HG03060 (cell line): ENCODE data around the gene RRBP1.

Source experiments
- ATAC-seq: cut with Tn5 transposase; IDR thresholded peaks from one replicate; pipeline ENCODE4 v1.9.1; 2021; ENCODE audit warnings: low read depth, moderate number of reproducible peaks; ENCODE audit not compliant: unreplicated experiment

RRBP1 gene

DNA sequence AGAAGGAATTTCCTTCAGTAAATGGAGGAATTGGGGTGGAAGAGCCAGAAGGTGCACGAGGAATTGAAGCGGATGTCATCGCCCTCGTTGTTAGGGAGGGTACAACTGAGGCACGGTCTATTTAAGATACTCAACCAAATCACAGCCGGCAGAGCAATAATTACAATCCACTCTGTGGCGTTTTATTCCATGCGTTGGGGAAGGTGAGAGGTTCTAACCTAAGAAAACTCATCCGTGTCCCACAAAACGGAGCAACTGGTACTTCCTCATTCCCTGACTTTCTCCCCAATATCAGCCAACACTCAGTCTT lies 802 bp upstream of the RRBP1 start:
- no peak for ATAC-seq

DNA sequence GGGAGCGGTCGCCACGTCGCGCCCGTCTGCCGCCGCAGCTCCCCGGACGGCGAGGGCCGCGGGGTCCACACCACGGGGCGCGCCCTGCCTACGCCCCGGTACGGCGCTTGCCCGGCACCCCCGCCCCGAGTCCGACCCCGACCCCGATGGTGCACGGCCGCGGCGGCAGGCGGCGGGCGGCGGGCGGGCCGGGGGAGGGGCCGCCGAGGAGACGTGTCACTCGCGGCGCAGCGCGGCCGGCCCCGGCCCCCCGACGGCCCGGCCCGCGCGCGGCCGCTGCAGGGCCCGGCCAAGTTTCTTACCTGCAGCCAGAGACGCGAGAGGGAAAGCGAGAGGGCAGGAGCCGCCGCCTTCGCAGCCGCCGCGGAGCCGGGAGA lies 328 bp downstream of the RRBP1 start:
- ATAC-seq = peak; percentile 11

GRCh38 chr20:17680836-17681725 lies 961 bp downstream of the RRBP1 start:
- no peak for ATAC-seq

DNA sequence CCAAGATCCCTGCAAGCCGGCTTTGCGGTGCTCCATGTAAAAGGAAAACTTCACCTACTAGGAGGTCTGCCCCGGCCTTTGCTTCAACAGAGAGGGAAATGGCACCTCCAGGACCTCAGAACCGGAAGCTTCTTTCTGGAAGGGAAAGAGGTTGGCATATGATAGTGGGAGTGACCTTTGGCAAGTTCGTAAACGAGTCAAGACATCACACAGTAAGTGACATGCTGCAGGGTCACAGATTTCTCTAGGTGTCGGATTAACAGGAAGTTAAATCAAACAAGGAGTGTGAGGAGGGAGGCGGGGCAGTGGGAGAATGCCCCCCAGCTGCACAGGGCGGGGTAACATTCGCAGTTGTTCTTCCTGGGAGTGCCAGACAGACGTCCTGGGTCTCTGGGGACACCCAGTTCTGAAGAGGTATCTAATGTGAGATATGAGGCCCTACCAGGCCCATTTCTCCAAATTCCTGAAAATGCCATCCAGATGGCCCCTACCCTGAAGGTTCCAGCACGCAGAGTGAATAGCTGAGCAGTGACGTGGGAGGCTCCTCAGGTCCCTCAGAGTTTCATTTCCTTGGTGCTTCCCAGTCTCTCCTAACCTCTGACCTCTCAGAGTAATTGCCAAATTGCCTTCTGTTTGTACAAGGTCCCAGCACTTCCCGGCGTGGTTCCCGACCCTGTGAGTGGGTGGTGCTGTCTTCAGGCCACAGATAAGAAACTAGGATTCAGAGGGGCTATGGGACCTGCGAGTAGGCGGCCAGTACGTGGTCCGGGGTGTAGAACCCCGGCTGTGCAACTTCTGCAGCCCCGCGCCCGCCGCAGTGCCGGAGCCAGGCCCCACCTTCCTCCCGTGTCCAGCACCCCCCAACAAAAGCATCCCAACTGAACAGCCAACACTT lies 1.9 kb downstream of the RRBP1 start:
- no peak for ATAC-seq

- ATAC-seq = no peak
These were observed 3.2 kb downstream of the RRBP1 start for GRCh38 chr20:17678886-17679285.

DNA sequence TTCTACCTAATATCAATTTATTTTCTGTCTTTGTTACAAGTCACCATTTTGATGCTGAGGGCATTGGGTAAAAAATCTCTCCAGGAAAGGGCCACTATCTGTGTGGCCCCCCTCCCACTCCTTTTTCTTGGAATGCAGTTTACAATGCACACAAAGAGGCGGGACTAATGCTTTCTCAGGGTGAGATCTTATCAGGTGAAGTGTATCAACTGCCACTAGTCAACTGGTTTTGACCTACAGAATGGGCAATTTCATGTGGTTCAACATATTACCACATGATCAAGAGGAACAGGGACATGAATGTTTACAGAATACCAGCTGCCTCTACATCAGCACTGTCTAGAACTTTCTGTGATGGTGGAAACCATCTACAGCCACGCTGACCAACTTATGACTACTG lies 3.7 kb downstream of the RRBP1 start:
- no peak for ATAC-seq

DNA sequence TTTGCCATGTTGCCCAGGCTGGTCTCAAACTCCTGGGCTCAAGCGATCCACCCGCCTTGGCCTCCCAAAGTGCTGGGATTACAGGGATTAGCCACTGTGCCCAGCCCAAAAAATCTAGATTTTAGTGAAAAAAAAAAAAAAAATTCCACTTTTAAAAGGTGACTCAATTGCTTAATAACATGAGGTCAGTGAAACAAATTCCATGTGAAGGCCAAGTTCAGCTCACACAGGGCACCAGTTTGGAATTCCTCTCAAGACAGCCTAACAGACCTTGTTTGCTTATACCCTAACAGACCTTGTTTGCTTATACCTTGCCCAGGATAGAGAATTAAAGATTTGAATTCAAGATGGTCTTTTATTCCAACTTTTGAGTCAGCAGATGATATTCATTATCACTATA lies 5.1 kb downstream of the RRBP1 start:
- no peak for ATAC-seq

DNA sequence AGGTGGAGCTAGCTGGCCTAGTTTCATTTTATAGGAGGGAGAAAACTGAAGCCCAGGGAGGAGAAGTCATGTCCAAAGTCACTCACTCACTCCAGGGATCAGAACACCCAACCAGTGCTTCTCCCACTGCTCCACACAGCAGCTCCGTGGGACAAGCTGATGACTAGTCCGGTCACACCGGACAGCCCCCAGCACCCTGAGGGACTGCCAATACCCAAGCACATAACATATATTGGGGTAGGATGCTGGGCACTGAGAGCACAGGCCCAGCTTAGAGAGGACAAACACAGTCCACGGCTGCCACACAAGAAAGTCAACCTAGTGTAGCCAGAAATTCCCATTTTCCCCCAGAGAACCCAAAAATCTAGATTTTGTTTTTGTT lies 5.7 kb downstream of the RRBP1 start:
- no peak for ATAC-seq

DNA sequence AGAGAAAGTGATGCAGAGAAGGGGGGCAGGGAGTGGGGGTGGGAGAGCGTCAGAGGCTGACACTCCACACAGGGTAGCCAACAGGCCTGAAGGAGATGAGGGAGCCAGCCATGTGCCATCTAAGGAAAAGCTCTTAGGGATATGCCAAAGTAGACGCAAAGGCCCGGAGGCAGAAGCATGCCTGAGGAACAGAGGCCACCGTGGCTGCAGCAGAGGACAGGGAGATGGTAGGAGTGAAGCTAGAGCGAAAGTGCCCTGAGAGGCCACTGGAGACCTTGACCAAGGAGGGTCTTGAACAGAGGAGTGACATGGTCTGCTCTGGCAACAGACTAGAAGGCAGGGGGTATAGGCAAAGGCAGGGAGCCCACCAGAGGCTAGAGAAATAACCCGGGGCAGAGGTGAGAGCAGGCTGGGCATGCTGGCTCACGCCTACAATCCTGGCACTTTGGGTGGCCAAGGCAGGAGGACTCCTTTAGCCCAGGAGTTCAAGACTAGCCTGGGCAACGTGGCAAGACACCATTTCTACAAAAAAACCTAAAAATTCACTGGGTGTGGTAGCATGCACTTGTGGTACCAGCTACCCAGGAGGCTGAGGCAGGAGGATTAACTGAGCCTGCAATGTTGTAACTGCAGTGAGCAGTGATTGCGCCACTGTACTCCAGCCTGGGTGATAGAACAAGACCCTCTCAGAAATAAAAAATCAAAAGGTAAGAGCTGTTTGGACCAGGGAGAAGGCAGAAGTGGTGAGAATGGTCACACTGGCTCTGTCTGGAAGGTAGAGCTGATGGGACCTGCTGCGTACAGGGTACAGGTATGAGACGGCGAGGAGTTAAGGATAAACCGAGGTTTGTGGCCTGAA lies 6.3 kb downstream of the RRBP1 start:
- no peak for ATAC-seq

DNA sequence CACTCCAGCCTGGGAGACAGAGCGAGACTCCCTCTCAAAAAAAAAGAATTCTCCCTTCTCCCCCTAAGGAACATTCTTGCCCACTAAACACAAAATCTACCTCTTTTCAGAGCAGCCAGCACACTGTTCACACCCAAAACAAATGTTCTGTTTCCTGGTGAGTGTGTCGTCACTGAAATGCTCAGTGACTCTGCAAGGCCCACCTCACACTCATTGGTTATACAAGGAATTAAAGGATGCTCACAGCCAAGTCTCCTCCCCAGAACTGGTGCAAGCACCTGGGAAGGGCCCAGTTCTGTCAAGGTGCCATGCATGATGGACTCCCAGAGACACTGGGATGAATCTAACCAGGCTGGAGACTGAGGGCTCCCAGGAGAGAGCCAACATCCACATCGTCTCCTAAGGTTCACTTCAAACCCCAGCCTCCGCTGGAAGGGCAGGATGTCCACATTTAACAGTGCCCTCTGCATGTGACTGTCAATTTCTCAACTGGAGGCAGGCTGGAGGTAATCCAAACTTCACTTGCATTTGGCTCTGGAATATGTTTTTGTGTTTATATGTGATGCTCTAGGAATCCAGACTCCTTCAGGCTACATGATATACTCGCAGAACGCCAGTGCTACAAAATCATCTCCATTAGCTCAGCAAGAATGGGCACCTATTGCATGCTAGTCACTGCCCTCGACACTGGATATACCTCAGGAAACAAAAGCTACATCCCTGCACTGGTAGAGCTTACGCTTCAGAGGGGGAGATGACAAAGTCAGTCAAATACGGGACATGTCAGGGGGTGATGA lies 7.1 kb downstream of the RRBP1 start:
- no peak for ATAC-seq

DNA sequence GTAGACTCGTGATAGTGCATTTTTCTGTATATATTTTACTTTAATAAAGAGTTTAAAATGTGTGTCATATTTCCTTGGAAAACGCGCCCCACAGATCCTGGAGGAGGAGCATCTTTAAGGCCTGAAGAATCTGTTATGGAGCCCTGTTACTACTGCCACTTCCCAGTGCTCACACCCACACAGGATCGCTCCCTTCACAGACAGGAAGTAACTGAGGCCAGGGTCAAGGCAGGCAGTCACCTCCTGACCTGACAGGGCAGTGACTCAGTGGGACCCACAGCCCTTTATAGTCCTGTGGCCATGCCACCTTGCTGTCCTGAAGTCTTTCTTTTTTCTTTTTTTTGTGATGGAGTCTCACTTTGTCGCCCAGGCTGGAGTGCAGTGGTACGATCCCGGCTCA lies 9.0 kb downstream of the RRBP1 start:
- no peak for ATAC-seq

DNA sequence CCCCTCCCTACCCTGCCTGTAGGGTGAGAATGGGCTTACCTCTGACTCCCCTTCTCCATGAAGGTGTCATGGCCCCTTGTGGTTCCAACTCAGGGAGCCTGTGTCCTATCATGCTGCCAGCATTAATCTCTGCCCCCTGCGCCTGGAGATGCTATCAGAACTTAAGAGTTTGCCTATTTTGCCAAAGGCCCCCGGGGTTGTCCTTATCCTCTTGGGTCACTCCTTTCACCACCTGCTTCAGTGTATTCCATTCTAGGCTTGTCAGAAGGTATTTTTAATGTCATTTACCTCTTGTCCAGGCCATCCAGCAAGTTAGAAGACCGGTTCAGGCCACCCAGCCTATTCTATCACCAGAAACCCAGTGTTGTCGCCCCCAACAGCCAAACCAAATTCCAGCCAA lies 10.5 kb downstream of the RRBP1 start:
- ATAC-seq = no peak

- ATAC-seq = no peak
These were observed 11.0 kb downstream of the RRBP1 start for GRCh38 chr20:17671011-17671410.

GRCh38 chr20:17669306-17669931 lies 12.6 kb downstream of the RRBP1 start:
- no peak for ATAC-seq

GRCh38 chr20:17668432-17668831 lies 13.6 kb downstream of the RRBP1 start:
- no peak for ATAC-seq

DNA sequence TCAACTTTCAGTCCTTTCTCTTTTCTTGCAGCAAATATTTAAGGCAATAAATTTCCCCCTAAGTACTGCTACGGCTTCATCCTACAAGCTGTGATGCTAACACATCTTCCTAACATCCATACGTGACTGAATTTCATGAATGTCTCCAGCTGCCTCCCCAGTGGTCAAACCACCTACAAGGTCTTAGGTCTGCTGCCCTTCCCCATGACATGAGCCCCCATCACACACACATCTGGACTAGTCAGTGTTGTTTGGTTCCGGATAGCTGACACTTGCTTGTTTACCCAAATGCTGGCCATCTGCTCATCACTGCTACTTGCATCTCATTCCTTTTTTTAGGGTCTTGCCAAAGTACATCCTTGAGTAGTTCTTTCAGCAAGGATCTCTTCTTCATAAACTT lies 14.6 kb downstream of the RRBP1 start:
- no peak for ATAC-seq

DNA sequence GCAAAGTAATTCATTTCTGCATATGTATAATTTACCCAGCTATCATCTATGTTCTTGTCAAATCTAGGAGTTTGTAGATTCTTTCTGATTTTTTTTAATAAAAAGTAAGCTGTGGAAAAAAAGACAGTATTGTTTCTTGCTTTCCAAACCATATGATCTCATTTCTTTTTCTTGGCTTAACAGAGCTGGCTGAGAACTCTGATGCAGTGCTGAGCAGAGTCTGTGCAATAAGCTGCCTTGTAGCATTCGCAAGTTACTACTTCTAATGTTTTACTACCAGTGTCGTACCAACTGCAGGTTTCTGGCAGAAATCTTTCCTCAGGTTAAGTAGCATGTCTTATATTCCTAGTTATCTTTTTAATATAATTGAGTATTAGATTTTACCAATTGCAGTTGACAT lies 15.6 kb downstream of the RRBP1 start:
- ATAC-seq = no peak

- no peak for ATAC-seq
These were observed 16.3 kb downstream of the RRBP1 start for GRCh38 chr20:17665756-17666155.

- no peak for ATAC-seq
These were observed 17.9 kb downstream of the RRBP1 start for GRCh38 chr20:17664025-17664633.
